Activated CD8-positive, alpha-beta T cell treated with anti-CD3 and anti-CD28 coated beads for 36 hours (primary cell): Measurements from ENCODE around the gene CCNT2. TPM values are rescaled to one million over a fixed set of nuclear protein-coding genes. Genes with fewer than 3 reads are reported as not detected.
A peak's percentile ranks its signal among the peaks of the same experiment; 100 is the strongest.

Experiments used
- ATAC-seq: fragments of 200-7000 bp; cut with Tn5 transposase; one replicate; pipeline ENCODE4 v1.10.0; 2021; ENCODE audit warnings: mild to moderate bottlenecking, moderate library complexity
- CTCF ChIA-PET: fragments of 350-600 bp; sonication (Branson Sonifier 250); formaldehyde crosslinking; loops from one replicate; lab custom pipeline; 2021; ENCODE audit warnings: antibody characterized with exemption; lab: Charles Lee
- POLR2A ChIA-PET: fragments of 350-600 bp; sonication (Branson Sonifier 250); formaldehyde crosslinking; loops from one replicate; lab custom pipeline; 2021; ENCODE audit warnings: antibody characterized with exemption; lab: Charles Lee
- DNase-seq: peaks from one replicate; pipeline ENCODE4 v3.0.0-alpha.2; 2020
- H3K27ac Mint-ChIP-seq: one replicate; pipeline ENCODE4 v1.8.0; 2021; ENCODE audit warnings: mild to moderate bottlenecking, mixed read lengths
- H3K27me3 Mint-ChIP-seq: one replicate; pipeline ENCODE4 v1.8.0; 2021; ENCODE audit warnings: mixed read lengths
- H3K36me3 Mint-ChIP-seq: one replicate; pipeline ENCODE4 v1.8.0; 2021; ENCODE audit warnings: low read depth, mixed read lengths
- H3K4me1 Mint-ChIP-seq: one replicate; pipeline ENCODE4 v1.8.0; 2021; ENCODE audit warnings: low read depth, mixed read lengths
- H3K4me3 Mint-ChIP-seq: one replicate; pipeline ENCODE4 v1.8.0; 2021; ENCODE audit warnings: mild to moderate bottlenecking, moderate library complexity, mixed read lengths
- H3K9me3 Mint-ChIP-seq: one replicate; pipeline ENCODE4 v1.8.0; 2021; ENCODE audit warnings: mixed read lengths
- CTCF ChIP-seq: fragments of 200-600 bp; IDR thresholded peaks from one replicate; pipeline ENCODE4 v1.8.0; 2022; ENCODE audit warnings: antibody characterized with exemption, mild to moderate bottlenecking
- intact Hi-C: fragments of 100-400 bp; cut with micrococcal nuclease; formaldehyde crosslinking; loops from one replicate; pipeline ENCODE4 v1.10.0; 2022
- total RNA-seq, 2 experiments: library from RNA; stranded (reverse); gene quantifications; one replicate each; pipeline ENCODE4 v1.2.3, GENCODE V29; 2021

CCNT2 gene
- total RNA-seq, 2 experiments from 2014 or later: 30.5 to 32.1 TPM

GRCh38 chr2:134926231-134926931, 7.8 kb downstream of the CCNT2 start:
- CTCF ChIA-PET: interaction anchor here (1.2 to 2.0 kb wide), 2 partner anchors 9 to 18 kb away, joined by 3 to 5 read pairs; no protein-coding TSS in a partner anchor
- H3K4me1 Mint-ChIP-seq: peaks cover 67% of the 10 kb centered on the region
- no peak overlapping the region for H3K4me3 Mint-ChIP-seq
- no peak for ATAC-seq
- peaks cover 39% of the 10 kb centered on the region for H3K36me3 Mint-ChIP-seq
- H3K27ac Mint-ChIP-seq: peak overlapping the region; percentile 50
- POLR2A ChIA-PET: interaction anchor here (0.7 to 1.9 kb wide), 4 partner anchors 9 to 894 kb away, joined by 3 to 4 read pairs (median 3); no protein-coding TSS in a partner anchor
- intact Hi-C loops: no loop called here
- no peak for TF ChIP-seq CTCF
- no peak for DNase-seq
- H3K27me3 Mint-ChIP-seq: no peaks in the 10 kb centered on the region
- no peaks in the 10 kb centered on the region for H3K9me3 Mint-ChIP-seq

GRCh38 chr2:134927195-134927594, 8.6 kb downstream of the CCNT2 start:
- intact Hi-C loops: no loop called here
- Mint-ChIP-seq H3K36me3 (peaks cover 40% of the 10 kb centered on the region), H3K4me1 (peaks cover 64% of the 10 kb centered on the region), H3K4me3 (no peak overlapping the region), H3K27ac (no peak overlapping the region), H3K27me3 (no peaks in the 10 kb centered on the region), H3K9me3 (no peaks in the 10 kb centered on the region)
- CTCF ChIA-PET: interaction anchor here (1.2 to 2.0 kb wide), 2 partner anchors 9 to 10 kb away, joined by 4 to 5 read pairs; partner anchors contain the start of gene CCNT2
- no peak for ATAC-seq
- POLR2A ChIA-PET: interaction anchor here (0.9 to 1.9 kb wide), 3 partner anchors 9 to 11 kb away, joined by 3 to 8 read pairs (median 4); partner anchors contain the start of gene CCNT2
- no peak for TF ChIP-seq CTCF
- peak; percentile 11 for DNase-seq

GRCh38 chr2:134932864-134933526, 14.4 kb downstream of the CCNT2 start:
- H3K27ac Mint-ChIP-seq: peak overlapping the region; percentile 43
- H3K27me3 Mint-ChIP-seq: no peaks in the 10 kb centered on the region
- intact Hi-C loops: no loop called here
- CTCF ChIA-PET: no interaction called here
- POLR2A ChIA-PET: no interaction called here
- DNase-seq: no peak
- no peak for ATAC-seq
- H3K9me3 Mint-ChIP-seq: no peaks in the 10 kb centered on the region
- peaks cover 56% of the 10 kb centered on the region for H3K4me1 Mint-ChIP-seq
- H3K36me3 Mint-ChIP-seq: peaks cover 31% of the 10 kb centered on the region
- TF ChIP-seq CTCF: no peak
- H3K4me3 Mint-ChIP-seq: no peak overlapping the region

GRCh38 chr2:134933732-134934131, 15.1 kb downstream of the CCNT2 start:
- intact Hi-C loops: no loop called here
- no peak for DNase-seq
- peaks cover 59% of the 10 kb centered on the region for H3K4me1 Mint-ChIP-seq
- no peaks in the 10 kb centered on the region for H3K9me3 Mint-ChIP-seq
- TF ChIP-seq CTCF: no peak
- no peak overlapping the region for H3K4me3 Mint-ChIP-seq
- H3K27ac Mint-ChIP-seq: no peak overlapping the region
- H3K36me3 Mint-ChIP-seq: peaks cover 36% of the 10 kb centered on the region
- CTCF ChIA-PET: interaction anchor here (1.3 kb wide), 1 partner anchor 11 kb away, joined by 5 read pairs; no protein-coding TSS in a partner anchor
- no peaks in the 10 kb centered on the region for H3K27me3 Mint-ChIP-seq
- POLR2A ChIA-PET: no interaction called here
- ATAC-seq: no peak

- POLR2A ChIA-PET: no interaction called here
- CTCF ChIA-PET: interaction anchor here (1.3 kb wide), 1 partner anchor 12 kb away, joined by 5 read pairs; no protein-coding TSS in a partner anchor
- Mint-ChIP-seq H3K4me1 (peaks cover 57% of the 10 kb centered on the region), H3K27ac (peak overlapping the region; percentile 41), H3K9me3 (no peaks in the 10 kb centered on the region), H3K36me3 (peaks cover 36% of the 10 kb centered on the region), H3K4me3 (no peak overlapping the region), H3K27me3 (no peaks in the 10 kb centered on the region)
- ATAC-seq (no peak), DNase-seq (no peak)
- intact Hi-C loops: no loop called here
- TF ChIP-seq CTCF: no peak
Measured at GRCh38 chr2:134934150-134934549, 15.5 kb downstream of the CCNT2 start.
